ENCODE results near the gene PTBP2. TPM values are rescaled to one million over a fixed set of nuclear protein-coding genes. Genes with fewer than 3 reads are reported as not detected.

PTBP2 gene
- total RNA-seq, 2 donors from 2014 or later: 33.0 to 66.0 TPM

DNA sequence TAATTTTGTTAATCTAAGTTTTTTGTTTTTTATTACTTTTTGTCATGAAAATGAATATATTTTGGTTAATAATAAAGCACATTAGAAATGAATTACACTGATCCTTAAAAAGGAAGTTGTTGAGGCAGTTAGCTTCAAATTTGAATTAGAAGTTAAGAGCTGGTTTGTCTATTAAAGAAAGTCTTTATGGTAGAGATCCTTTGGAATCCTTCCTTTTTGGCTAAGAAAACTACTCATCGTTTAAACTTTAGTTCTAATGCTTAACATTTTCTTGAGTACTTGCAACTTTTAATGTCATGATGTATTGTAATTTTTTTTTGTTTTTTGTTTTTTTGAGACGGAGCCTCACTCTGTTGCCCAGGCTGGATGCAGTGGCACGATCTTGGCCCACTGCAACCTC, 2.4 kb downstream of the PTBP2 start:
- TF ChIP-seq, protein P1, sequence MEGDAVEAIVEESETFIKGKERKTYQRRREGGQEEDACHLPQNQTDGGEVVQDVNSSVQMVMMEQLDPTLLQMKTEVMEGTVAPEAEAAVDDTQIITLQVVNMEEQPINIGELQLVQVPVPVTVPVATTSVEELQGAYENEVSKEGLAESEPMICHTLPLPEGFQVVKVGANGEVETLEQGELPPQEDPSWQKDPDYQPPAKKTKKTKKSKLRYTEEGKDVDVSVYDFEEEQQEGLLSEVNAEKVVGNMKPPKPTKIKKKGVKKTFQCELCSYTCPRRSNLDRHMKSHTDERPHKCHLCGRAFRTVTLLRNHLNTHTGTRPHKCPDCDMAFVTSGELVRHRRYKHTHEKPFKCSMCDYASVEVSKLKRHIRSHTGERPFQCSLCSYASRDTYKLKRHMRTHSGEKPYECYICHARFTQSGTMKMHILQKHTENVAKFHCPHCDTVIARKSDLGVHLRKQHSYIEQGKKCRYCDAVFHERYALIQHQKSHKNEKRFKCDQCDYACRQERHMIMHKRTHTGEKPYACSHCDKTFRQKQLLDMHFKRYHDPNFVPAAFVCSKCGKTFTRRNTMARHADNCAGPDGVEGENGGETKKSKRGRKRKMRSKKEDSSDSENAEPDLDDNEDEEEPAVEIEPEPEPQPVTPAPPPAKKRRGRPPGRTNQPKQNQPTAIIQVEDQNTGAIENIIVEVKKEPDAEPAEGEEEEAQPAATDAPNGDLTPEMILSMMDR (IDR thresholded peaks at IDR 0.05): no peak
- H3K4me3 ChIP-seq: no peak overlapping the region

DNA sequence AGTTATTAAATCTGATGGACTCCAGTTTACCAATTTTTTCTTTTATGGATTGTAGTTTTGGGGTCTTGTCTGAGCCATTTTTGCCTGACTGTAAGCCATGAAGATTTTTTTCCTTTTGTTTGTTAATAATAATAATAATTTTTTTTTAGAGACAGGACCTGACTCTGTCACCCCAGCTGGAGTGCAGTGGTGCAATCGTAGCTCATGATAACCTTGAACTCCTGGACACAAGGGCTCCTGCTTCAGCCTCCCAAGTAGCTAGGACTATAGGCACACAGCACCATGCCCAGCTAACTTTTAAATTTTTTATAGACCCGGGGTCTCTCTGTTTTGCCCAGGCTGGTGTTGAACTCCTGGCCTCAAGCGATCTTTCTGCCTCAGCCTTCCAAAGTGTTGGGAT, 6.3 kb downstream of the PTBP2 start:
- ATAC-seq (ENCODE audit: insufficient number of reproducible peaks, low FRiP score, low read depth) (no peak), DNase-seq (ENCODE audit: low spot score) (no peak)
- no peak overlapping the region for H3K27ac ChIP-seq
- no peak overlapping the region for H3K4me3 ChIP-seq
- no peaks in the 10 kb centered on the region for H3K9me3 ChIP-seq
- TF ChIP-seq, protein P1 (IDR thresholded peaks at IDR 0.05): no peak
- no peaks in the 10 kb centered on the region for H3K27me3 ChIP-seq (replicated peaks; ENCODE audit: insufficient read depth)
- H3K4me1 ChIP-seq (ENCODE audit: control insufficient read depth in 1 of 2, low read depth in 2 of 2): peaks cover 11 to 34% of the 10 kb centered on the region in 2 donors
- no peaks in the 10 kb centered on the region for H3K36me3 ChIP-seq

More for the DNA sequence above, 2.4 kb downstream of the PTBP2 start:
- Histone ChIP-seq H3K27me3 (replicated peaks; ENCODE audit: insufficient read depth) (no peaks in the 10 kb centered on the region), H3K27ac (no peak overlapping the region), H3K4me1 (ENCODE audit: control insufficient read depth in 1 of 2, low read depth in 2 of 2) (peaks cover 5 to 24% of the 10 kb centered on the region in 2 donors), H3K36me3 (no peaks in the 10 kb centered on the region), H3K9me3 (no peaks in the 10 kb centered on the region)
- DNase-seq (ENCODE audit: low spot score): no peak
- no peak for ATAC-seq (ENCODE audit: insufficient number of reproducible peaks, low FRiP score, low read depth)

DNA sequence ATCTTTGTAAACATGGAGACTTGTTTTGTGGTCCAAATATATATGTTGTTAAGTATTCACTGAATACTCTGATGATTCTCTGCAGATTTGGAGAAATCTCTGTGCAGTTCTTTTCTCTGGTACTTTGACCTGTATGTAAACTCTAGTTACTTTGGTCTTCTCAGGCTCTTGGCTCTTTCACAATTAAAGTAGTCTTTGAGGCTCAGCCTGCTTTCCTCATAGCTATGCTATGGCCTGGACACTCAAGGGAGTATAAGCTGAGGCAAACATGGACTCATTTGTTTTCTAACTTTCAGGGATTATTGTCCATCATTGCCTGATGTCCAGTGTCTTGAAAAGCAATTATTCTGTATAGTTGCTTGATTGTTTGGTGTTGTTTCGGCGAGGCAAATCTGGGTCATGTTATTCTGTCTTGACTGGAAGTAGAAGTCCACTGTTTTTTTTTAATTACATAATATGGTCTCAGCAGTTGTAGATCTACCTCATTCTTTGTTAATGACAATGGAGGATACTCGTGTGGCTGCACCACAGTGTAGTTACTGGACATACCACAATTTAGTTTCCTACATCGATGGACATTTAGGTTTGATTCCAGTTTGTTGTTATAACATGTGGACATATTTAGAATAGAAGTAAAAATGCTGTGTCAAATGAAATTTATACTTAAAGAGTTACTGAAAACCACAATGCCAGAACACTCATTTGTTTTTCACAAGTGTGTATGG, 9.2 kb downstream of the PTBP2 start:
- Histone ChIP-seq H3K9me3 (no peaks in the 10 kb centered on the region), H3K36me3 (no peaks in the 10 kb centered on the region), H3K4me1 (ENCODE audit: control insufficient read depth in 1 of 2, low read depth in 2 of 2) (peaks cover 9 to 23% of the 10 kb centered on the region in 2 donors), H3K27me3 (replicated peaks; ENCODE audit: insufficient read depth) (no peaks in the 10 kb centered on the region), H3K27ac (no peak overlapping the region), H3K4me3 (no peak overlapping the region)
- no peak for DNase-seq (ENCODE audit: low spot score)
- TF ChIP-seq, protein P1 (IDR thresholded peaks at IDR 0.05): no peak
- ATAC-seq (ENCODE audit: insufficient number of reproducible peaks, low FRiP score, low read depth): no peak

DNA sequence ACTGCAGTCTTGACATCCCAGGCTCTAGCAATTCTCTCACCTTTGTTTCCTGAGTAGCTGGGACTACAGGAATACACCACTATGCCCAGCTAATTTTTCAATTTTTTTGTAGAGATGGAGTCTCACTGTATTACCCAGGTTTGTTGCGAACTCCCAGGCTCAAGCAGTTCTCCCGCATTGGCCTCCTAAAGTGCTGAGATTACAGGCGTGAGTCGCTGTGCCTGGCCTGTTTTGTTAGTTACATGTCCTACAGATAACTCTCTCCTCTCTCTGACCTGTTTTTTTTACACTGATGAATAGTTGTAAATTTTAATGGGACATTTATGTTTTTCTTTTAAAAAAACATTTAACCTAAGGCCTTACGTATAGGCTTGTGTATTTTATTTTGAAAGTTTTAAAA, 19.8 kb downstream of the PTBP2 start:
- no peak overlapping the region for H3K4me3 ChIP-seq

More for the DNA sequence above, 19.8 kb downstream of the PTBP2 start:
- Histone ChIP-seq H3K4me1 (ENCODE audit: control insufficient read depth in 1 of 2, low read depth in 2 of 2) (peaks cover 12 to 26% of the 10 kb centered on the region in 2 donors), H3K27ac (no peak overlapping the region), H3K27me3 (replicated peaks; ENCODE audit: insufficient read depth) (no peaks in the 10 kb centered on the region), H3K9me3 (no peaks in the 10 kb centered on the region), H3K36me3 (no peaks in the 10 kb centered on the region)
- TF ChIP-seq, protein P1 (IDR thresholded peaks at IDR 0.05): no peak
- DNase-seq (ENCODE audit: low spot score): no peak
- no peak for ATAC-seq (ENCODE audit: insufficient number of reproducible peaks, low FRiP score, low read depth)
